ENCODE measurements around the gene MEF2C.

GRCh38 chr5:88689668-88690408 lies 193.1 kb downstream of the MEF2C start:
- TF ChIP-seq NPAS2 (CRISPR knock-in tag; IDR thresholded peaks at IDR 0.05; ENCODE audit: borderline replicate concordance) (no peak), GPN1 (CRISPR knock-in tag; IDR thresholded peaks at IDR 0.05; ENCODE audit: borderline replicate concordance) (no peak), ZBTB1 (CRISPR knock-in tag; IDR thresholded peaks at IDR 0.05; ENCODE audit: borderline replicate concordance) (no peak), ZNF335 (CRISPR knock-in tag; IDR thresholded peaks at IDR 0.05) (no peak), MTF2 (CRISPR knock-in tag; IDR thresholded peaks at IDR 0.05; ENCODE audit: borderline replicate concordance) (no peak), ZFP36 (IDR thresholded peaks at IDR 0.05; ENCODE audit: borderline replicate concordance, low read depth, low read length, partially characterized antibody) (no peak), ZNF546 (CRISPR knock-in tag; conservative IDR thresholded peaks at IDR 0.05) (no peak), ZFP37 (CRISPR knock-in tag; IDR thresholded peaks at IDR 0.05; ENCODE audit: borderline replicate concordance) (no peak), YY1 (IDR thresholded peaks at IDR 0.05; ENCODE audit: insufficient read depth, insufficient replicate concordance, low read depth, low read length) (no peak), BRCA1 (CRISPR knock-in tag; IDR thresholded peaks at IDR 0.05) (no peak)
- TF ChIP-seq, protein P1, sequence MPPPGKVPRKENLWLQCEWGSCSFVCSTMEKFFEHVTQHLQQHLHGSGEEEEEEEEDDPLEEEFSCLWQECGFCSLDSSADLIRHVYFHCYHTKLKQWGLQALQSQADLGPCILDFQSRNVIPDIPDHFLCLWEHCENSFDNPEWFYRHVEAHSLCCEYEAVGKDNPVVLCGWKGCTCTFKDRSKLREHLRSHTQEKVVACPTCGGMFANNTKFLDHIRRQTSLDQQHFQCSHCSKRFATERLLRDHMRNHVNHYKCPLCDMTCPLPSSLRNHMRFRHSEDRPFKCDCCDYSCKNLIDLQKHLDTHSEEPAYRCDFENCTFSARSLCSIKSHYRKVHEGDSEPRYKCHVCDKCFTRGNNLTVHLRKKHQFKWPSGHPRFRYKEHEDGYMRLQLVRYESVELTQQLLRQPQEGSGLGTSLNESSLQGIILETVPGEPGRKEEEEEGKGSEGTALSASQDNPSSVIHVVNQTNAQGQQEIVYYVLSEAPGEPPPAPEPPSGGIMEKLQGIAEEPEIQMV (CRISPR knock-in tag; IDR thresholded peaks at IDR 0.05; ENCODE audit: low read depth) = no peak
- TF ChIP-seq, protein P2, sequence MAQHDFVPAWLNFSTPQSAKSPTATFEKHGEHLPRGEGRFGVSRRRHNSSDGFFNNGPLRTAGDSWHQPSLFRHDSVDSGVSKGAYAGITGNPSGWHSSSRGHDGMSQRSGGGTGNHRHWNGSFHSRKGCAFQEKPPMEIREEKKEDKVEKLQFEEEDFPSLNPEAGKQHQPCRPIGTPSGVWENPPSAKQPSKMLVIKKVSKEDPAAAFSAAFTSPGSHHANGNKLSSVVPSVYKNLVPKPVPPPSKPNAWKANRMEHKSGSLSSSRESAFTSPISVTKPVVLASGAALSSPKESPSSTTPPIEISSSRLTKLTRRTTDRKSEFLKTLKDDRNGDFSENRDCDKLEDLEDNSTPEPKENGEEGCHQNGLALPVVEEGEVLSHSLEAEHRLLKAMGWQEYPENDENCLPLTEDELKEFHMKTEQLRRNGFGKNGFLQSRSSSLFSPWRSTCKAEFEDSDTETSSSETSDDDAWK (CRISPR knock-in tag; IDR thresholded peaks at IDR 0.05) = no peak
- TF ChIP-seq, protein P3, sequence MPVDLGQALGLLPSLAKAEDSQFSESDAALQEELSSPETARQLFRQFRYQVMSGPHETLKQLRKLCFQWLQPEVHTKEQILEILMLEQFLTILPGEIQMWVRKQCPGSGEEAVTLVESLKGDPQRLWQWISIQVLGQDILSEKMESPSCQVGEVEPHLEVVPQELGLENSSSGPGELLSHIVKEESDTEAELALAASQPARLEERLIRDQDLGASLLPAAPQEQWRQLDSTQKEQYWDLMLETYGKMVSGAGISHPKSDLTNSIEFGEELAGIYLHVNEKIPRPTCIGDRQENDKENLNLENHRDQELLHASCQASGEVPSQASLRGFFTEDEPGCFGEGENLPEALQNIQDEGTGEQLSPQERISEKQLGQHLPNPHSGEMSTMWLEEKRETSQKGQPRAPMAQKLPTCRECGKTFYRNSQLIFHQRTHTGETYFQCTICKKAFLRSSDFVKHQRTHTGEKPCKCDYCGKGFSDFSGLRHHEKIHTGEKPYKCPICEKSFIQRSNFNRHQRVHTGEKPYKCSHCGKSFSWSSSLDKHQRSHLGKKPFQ (CRISPR knock-in tag; IDR thresholded peaks at IDR 0.05; ENCODE audit: insufficient replicate concordance) = no peak
- TF ChIP-seq, protein P4, sequence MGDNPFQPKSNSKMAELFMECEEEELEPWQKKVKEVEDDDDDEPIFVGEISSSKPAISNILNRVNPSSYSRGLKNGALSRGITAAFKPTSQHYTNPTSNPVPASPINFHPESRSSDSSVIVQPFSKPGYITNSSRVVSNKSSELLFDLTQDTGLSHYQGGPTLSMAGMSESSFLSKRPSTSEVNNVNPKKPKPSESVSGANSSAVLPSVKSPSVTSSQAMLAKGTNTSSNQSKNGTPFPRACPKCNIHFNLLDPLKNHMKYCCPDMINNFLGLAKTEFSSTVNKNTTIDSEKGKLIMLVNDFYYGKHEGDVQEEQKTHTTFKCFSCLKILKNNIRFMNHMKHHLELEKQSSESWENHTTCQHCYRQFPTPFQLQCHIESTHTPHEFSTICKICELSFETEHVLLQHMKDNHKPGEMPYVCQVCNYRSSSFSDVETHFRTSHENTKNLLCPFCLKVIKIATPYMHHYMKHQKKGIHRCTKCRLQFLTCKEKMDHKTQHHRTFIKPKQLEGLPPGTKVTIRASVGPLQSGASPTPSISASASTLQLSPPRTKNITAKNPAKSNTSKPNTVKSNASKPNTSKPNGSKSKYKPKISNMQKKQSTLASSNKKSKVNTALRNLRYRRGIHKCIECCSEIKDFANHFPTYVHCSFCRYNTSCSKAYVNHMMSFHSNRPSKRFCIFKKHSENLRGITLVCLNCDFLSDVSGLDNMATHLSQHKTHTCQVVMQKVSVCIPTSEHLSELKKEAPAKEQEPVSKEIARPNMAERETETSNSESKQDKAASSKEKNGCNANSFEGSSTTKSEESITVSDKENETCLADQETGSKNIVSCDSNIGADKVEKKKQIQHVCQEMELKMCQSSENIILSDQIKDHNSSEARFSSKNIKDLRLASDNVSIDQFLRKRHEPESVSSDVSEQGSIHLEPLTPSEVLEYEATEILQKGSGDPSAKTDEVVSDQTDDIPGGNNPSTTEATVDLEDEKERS (CRISPR knock-in tag; IDR thresholded peaks at IDR 0.05) = no peak
